ENCODE data around the gene KCNMA1.

The KCNMA1 gene

GRCh38 chr10:77631241-77631640 lies 6.4 kb downstream of the KCNMA1 start:
- DNase-seq: no peak

GRCh38 chr10:77630507-77630848 lies 7.1 kb downstream of the KCNMA1 start:
- DNase-seq: no peak

GRCh38 chr10:77629775-77630506 lies 7.7 kb downstream of the KCNMA1 start:
- no peak for DNase-seq

GRCh38 chr10:77628906-77629730 lies 8.5 kb downstream of the KCNMA1 start:
- DNase-seq: no peak

GRCh38 chr10:77626266-77626935 lies 11.2 kb downstream of the KCNMA1 start:
- no peak for DNase-seq

DNA sequence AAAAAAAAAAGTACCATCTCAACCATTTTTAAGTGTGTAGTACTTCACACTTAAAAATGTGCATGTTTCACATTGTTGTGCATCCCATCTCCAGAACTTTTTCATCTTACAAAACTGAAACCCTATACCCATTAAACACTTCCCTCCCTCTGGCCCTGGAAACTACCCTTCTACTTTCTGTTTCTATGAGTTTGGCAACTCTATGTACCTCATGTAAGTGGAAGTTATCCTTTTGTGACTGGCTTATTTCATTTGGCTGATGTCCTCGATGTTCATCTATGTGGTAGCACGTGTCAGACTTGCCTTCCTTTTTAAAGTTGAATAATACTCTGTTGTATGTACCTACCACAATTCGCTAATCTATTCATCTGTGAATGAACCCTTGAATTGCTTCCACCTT lies 12.2 kb downstream of the KCNMA1 start:
- DNase-seq: no peak

DNA sequence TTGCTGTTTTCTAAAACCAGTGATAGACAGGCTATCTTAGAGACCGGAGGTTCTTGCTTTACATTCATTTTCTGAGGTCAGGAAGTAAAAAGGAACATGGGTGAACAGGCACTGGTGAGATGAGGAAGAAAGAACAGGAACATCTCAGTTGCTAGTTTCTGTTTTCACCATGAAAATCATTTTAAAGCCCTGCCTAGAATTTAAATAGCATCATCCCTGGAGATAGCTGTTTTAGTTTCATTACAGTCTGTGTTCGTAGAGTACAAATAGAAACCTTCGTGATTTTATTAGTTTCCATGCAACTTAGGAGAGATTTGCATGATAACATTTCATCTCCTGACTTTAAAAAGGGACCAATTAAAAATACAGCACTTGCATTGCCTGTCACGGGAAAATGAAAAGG lies 14.7 kb downstream of the KCNMA1 start:
- DNase-seq: no peak

DNA sequence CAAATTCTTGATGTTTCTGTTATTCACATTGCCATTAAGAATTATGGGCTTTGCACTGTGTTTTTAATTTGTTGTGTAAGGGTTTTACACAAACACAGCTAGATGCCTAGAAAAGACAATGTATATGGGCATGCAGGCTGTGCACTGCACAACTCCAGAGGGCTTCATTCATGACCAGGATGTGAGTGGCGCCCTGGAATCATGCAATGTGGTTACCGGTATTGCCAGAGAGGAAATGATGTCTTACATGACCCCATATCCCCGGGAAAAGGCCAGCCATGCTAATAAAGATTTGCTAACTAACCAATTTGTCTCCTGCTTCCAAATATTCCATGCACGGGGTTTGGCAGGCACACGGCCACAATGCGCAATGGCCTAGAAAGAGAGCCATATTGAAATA lies 16.9 kb downstream of the KCNMA1 start:
- DNase-seq: no peak

- no peak for DNase-seq
Measured at GRCh38 chr10:77619964-77620703, 17.5 kb downstream of the KCNMA1 start.

DNA sequence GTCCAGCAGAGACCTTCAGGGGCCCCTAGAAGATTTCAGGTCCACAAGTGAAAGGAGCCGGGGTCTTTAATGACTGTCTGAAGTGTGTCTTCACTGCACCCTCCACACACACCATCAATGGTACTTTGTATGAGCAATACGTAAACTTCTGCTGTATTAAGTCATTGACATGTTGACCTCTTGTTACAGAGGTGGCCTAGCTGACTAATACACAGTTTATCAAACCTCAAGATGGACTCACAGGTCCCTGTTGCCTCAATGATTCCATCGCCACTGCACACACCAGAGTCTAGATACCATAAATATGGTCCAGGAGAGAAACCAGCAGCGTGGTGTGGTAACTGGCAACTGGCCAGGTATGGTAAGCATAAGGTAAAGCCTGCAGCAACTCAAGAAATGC lies 19.5 kb downstream of the KCNMA1 start:
- no peak for DNase-seq

DNA sequence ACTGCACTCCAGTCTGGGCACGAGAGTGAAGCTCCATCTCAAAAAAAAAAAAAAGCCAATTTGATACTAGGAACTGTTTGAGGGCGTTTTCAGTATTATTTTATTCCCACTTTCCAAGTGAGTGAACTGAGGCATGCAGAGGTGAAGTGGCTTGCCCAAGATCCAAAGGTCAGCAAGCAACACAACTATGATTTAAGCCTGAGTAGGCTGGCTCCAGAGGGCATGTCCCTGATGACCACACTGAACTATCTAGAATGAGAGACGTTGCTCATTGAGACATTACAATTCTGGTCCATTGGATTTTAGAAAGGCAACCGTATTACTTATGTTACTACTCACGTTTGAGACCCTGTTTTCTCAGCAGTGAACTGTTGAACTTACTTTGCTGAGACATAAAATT lies 20.8 kb downstream of the KCNMA1 start:
- DNase-seq: no peak

- no peak for DNase-seq
Measured at GRCh38 chr10:77614778-77615625, 22.6 kb downstream of the KCNMA1 start.

DNA sequence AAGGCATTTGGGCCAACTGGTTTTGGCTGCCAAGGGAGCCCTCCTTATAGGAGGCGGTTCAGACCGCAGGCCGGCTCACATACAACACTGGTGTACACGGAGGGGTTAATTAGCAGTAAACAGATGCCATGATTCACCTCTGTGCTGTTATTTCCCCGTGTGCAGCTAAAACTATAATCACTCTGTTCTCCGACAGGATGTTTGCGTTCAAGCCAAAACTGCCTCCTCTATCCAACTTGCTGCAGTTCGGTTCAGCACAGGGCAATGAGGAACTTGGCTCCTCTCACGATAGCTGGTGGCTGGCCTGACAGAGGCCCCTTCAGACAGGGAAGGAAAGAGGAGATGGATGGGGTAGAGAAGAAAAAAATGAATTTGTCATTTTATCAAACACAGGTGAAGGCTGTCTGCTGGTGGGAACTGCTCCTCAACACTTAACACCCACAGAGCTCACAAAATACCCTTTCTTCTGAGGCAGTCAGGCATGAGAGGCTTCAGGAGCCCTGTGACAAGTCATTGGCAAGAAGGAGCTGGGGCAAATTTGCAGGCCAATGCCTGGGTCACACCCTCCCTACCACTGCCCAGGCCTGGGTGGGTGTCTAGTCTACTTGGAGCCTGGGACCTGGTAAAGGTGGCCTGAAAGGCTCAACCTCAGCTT lies 24.0 kb downstream of the KCNMA1 start:
- no peak for DNase-seq

- DNase-seq: no peak
Measured at GRCh38 chr10:77611670-77612069, 25.9 kb downstream of the KCNMA1 start.

- DNase-seq: no peak
Measured at GRCh38 chr10:77611221-77611620, 26.4 kb downstream of the KCNMA1 start.

DNA sequence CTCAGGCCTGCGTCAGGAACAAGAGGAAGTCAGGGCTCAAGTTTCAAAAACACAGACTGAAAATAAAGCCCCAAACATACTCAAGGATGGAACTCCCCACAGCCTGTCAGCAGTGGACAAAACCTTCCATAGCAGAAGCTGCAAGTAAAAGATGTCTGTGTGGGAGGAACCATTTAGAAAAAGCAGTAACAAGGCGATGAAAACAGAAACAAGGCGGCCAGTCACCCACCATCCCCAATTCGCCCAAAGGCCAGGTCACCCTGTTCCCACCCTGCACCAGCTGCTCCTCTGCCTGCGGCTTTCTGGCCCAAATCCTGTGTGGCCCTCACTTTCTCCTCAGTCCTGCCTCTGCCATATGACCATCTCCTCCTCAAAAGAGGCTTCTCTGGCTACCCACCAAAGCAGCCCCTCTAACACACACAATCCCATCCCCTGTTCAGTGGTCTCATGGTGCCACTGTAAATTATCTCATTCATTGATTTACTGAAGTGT lies 27.8 kb downstream of the KCNMA1 start:
- DNase-seq: no peak

DNA sequence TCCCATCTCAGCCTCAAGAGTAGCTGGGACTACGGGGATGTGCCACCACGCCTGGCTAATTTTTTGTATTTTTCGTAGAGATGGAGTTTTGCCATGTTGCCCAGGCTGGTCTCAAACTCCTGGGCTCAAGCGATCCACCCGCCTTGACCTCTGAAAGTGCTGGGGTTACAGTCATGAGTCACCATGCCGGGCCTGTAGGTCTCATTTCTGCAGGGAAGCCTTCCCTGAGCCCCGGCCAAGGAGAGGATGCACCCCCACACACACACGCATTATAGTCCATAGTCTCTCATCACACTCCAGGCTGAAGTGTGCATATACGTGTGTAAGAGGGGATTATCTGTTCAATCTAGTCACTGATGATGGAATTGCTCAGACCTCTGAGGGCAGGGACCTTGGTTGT lies 29.3 kb downstream of the KCNMA1 start:
- DNase-seq: no peak

- no peak for DNase-seq
Measured at GRCh38 chr10:77606751-77607150, 30.9 kb downstream of the KCNMA1 start.

GRCh38 chr10:77605466-77605865 lies 32.1 kb downstream of the KCNMA1 start:
- DNase-seq: no peak

DNA sequence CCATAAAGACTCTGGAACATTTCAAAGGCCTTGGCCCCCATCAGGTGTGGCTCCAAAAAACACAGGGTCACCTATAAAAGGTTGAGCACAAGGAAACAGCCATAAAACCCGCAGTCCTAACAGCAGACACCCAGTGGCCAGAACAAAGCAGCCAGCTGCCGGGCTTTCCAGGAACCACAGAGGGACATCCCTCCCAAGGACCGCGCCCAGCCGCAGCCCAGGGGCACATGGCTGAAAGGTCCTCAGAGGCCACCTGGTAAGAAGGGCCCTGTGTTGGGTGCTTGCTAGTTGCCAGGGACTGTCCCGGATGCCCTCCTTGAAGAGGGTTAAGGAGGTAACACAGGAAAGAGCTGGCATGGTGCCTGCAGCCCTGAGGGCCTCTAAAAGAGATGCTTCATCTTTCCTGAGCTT lies 32.7 kb downstream of the KCNMA1 start:
- no peak for DNase-seq

GRCh38 chr10:77604063-77604462 lies 33.5 kb downstream of the KCNMA1 start:
- no peak for DNase-seq

- DNase-seq: no peak
Measured at GRCh38 chr10:77603534-77603927, 34.1 kb downstream of the KCNMA1 start.

All from NCI-H1092 treated with DMSO at 0.1 percent for 48 hours (cell line).